Upper lobe of right lung (tissue), 1 donor: ENCODE data around the gene UBAC2. TPM values are rescaled to one million over a fixed set of nuclear protein-coding genes. Genes with fewer than 3 reads are reported as not detected.

Experiments
- ATAC-seq: fragments of 200-7000 bp; cut with Tn5 transposase; one replicate; pipeline ENCODE4 v1.9.1; 2020; ENCODE audit warnings: mild to moderate bottlenecking, moderate library complexity
- DNase-seq: peaks from one replicate; pipeline ENCODE4 v3.0.0-alpha.2; 2020
- H3K27ac ChIP-seq: fragments of 200-600 bp; one replicate; pipeline ENCODE4 v1.8.0; 2022
- H3K27me3 ChIP-seq: fragments of 200-600 bp; one replicate; pipeline ENCODE4 v1.8.0; 2022; ENCODE audit warnings: mild to moderate bottlenecking
- H3K36me3 ChIP-seq: fragments of 200-600 bp; one replicate; pipeline ENCODE4 v1.8.0; 2022
- H3K4me1 ChIP-seq: fragments of 200-600 bp; one replicate; pipeline ENCODE4 v1.8.0; 2022
- H3K4me3 ChIP-seq: fragments of 200-600 bp; one replicate; pipeline ENCODE4 v1.8.0; 2022; ENCODE audit warnings: mild to moderate bottlenecking
- H3K9me3 ChIP-seq: fragments of 200-600 bp; one replicate; pipeline ENCODE4 v1.8.0; 2022
- CTCF ChIP-seq: fragments of 200-600 bp; IDR thresholded peaks from one replicate; pipeline ENCODE4 v1.8.0; 2022; ENCODE audit warnings: antibody characterized with exemption
- intact Hi-C: fragments of 100-400 bp; cut with DNase I; formaldehyde crosslinking; loops from one replicate; pipeline ENCODE4 v1.11.0; 2022
- long read RNA-seq: library from polyadenylated mRNA; unstranded; transcript quantifications from one replicate; pipeline ENCODE4 v2.0.0, GENCODE V29; 2021
- total RNA-seq: library from RNA; stranded (reverse); fragmentation: NEBNext Ultra II Directional; extraction: Animal tissue kit (Norgen Biotek cat#: 25700); gene quantifications from one replicate; pipeline ENCODE4 v1.2.1, GENCODE V29; 2021
- donor health status: DM: no; HTN: yes; CAD: no; lungs with severe emphysema.

The UBAC2 gene
- 50.2 TPM for total RNA-seq
- long read RNA-seq, transcript UBAC2-203 (9 exons, 1,375 nt), result major isoform, 120 of 136 reads
- long read RNA-seq, partial matches to known transcripts, result 4 of 136 reads
- long read RNA-seq, other reads (novel, unspliced or antisense), result 12 of 136 reads

- H3K4me3 ChIP-seq, result peak within 1 kb of the TSS; percentile 100
- intact Hi-C loops, result no loop called here
- peak within 1 kb of the TSS; percentile 94 for H3K27ac ChIP-seq
- no peak for TF ChIP-seq CTCF
- DNase-seq, result peak; percentile 98
- peak; percentile 96 for ATAC-seq
- H3K9me3 ChIP-seq, result no peaks in the 10 kb centered on the region
- H3K36me3 ChIP-seq, result no peaks in the 10 kb centered on the region
- no peaks in the 10 kb centered on the region for H3K27me3 ChIP-seq
- peaks cover 17% of the 10 kb centered on the region for H3K4me1 ChIP-seq
Measured at GRCh38 chr13:99200432-99201167, at the start of gene UBAC2. Gene UBAC2 (plus strand): TSS chr13:99200854. CDS start chr13:99200909, 55 bp downstream.

- H3K27me3 ChIP-seq, result no peaks in the 10 kb centered on the region
- no peaks in the 10 kb centered on the region for H3K4me1 ChIP-seq
- no peaks in the 10 kb centered on the region for H3K9me3 ChIP-seq
- TF ChIP-seq CTCF, result no peak
- H3K36me3 ChIP-seq, result no peaks in the 10 kb centered on the region
- no peak for ATAC-seq
- H3K27ac ChIP-seq, result no peak overlapping the region
- DNase-seq, result no peak
- no peak overlapping the region for H3K4me3 ChIP-seq
- intact Hi-C loops, result no loop called here
Measured at GRCh38 chr13:99151516-99151915, 49.1 kb upstream of the UBAC2 start.

DNA sequence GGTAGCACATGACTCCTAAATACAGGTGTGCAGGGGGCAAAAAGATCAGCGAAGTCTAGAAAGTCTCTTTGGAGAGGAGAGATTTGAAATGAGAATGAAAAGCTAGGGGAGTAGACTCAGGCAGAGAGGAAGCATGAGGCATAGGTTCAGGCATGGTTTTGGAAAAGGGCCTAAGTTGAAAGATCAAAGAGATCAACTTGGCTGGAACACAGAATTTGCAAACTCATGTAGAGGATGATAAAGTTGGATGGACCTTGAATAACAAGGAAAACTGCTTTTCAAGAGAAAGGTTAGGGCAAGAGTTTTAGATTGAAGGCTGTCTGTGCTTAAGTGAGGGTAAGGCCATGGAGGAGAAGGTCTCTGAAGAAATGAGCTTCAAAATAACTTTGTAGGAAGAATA, 47.4 kb upstream of the UBAC2 start:
- TF ChIP-seq CTCF, result no peak
- Histone ChIP-seq H3K27ac (no peak overlapping the region), H3K4me1 (no peaks in the 10 kb centered on the region), H3K4me3 (no peak overlapping the region), H3K36me3 (no peaks in the 10 kb centered on the region), H3K27me3 (peaks cover 5% of the 10 kb centered on the region), H3K9me3 (no peaks in the 10 kb centered on the region)
- no peak for ATAC-seq
- no peak for DNase-seq
- intact Hi-C loops, result no loop called here

GRCh38 chr13:99154064-99154463, 46.6 kb upstream of the UBAC2 start:
- no peak for TF ChIP-seq CTCF
- no peak overlapping the region for H3K27ac ChIP-seq
- peaks cover 12% of the 10 kb centered on the region for H3K27me3 ChIP-seq

DNA sequence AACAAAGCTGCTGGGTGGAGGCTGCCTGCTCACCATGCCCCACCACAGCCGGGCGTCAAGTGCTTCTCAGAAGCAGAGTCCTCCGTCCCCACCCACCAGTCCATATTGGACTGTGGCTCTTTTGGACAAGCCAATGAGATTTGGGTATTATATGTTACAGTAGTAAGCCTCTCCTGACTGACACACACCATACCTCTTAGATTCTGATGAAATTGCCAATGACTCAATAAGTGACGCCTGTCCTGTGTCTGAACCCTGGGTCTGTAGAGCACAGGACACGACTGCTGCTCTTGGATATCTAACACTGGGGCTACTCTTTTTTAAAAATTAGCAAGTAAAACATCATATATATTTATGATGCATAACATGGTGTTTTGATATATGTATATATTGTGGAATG, 44.8 kb upstream of the UBAC2 start:
- H3K4me1 ChIP-seq, result no peaks in the 10 kb centered on the region
- no peak overlapping the region for H3K27ac ChIP-seq
- no peaks in the 10 kb centered on the region for H3K9me3 ChIP-seq
- ATAC-seq, result no peak
- no peak for TF ChIP-seq CTCF
- H3K4me3 ChIP-seq, result no peak overlapping the region
- intact Hi-C loops, result no loop called here
- H3K36me3 ChIP-seq, result no peaks in the 10 kb centered on the region
- DNase-seq, result no peak
- H3K27me3 ChIP-seq, result peaks cover 21% of the 10 kb centered on the region

More at GRCh38 chr13:99154064-99154463, 46.6 kb upstream of the UBAC2 start:
- H3K9me3 ChIP-seq, result no peaks in the 10 kb centered on the region
- intact Hi-C loops, result no loop called here
- DNase-seq, result no peak
- no peaks in the 10 kb centered on the region for H3K36me3 ChIP-seq
- ATAC-seq, result no peak
- H3K4me1 ChIP-seq, result no peaks in the 10 kb centered on the region
- no peak overlapping the region for H3K4me3 ChIP-seq
